Measurements from ENCODE around the gene MPZL1.

GRCh38 chr1:167803358-167804207 is 81.8 kb downstream of the MPZL1 start:
- TF ChIP-seq TAF1 (IDR thresholded peaks at IDR 0.05; ENCODE audit: low read depth) (no peak), EP300 (IDR thresholded peaks at IDR 0.05; ENCODE audit: borderline replicate concordance) (no peak), TCF12 (IDR thresholded peaks at IDR 0.05; ENCODE audit: low read depth) (0 out of 2 replicates have a peak, but pooled peaks have one; percentile 31), YY1 (IDR thresholded peaks at IDR 0.05; ENCODE audit: low read depth) (0 out of 2 replicates have a peak, but pooled peaks have one; percentile 44), MAX (IDR thresholded peaks at IDR 0.05) (peak; percentile 57), CEBPB (IDR thresholded peaks at IDR 0.05) (no peak), REST (IDR thresholded peaks at IDR 0.05; ENCODE audit: low read depth) (no peak), RAD21 (IDR thresholded peaks at IDR 0.05; ENCODE audit: low read depth) (peak; percentile 84), NFIC (IDR thresholded peaks at IDR 0.05) (peak; percentile 41; the same call in 1 of the 2 replicates), CREB1 (IDR thresholded peaks at IDR 0.05; ENCODE audit: low read depth) (no peak), EGR1 (IDR thresholded peaks at IDR 0.05) (no peak), ZBTB7A (IDR thresholded peaks at IDR 0.05; ENCODE audit: low read depth) (no peak), TEAD4 (IDR thresholded peaks at IDR 0.05) (no peak)
